Measurements from ENCODE around the gene ADAT3.

- TF ChIP-seq CTCF (IDR thresholded peaks at IDR 0.05; ENCODE audit: low read depth, low read length) = no peak
- TF ChIP-seq MYC (IDR thresholded peaks at IDR 0.05; ENCODE audit: low read depth, low read length) = no peak
Measured at GRCh38 chr19:1921825-1922224, 16.6 kb downstream of the ADAT3 start.

All from NB4 (cell line).